ENCODE results near the gene NRXN2.
"Not testable (repeated sequence)": the region's sequence is repeated elsewhere in the genome, so short reads cannot be mapped to it uniquely, and the experiment has no call there.

NRXN2 gene

DNA sequence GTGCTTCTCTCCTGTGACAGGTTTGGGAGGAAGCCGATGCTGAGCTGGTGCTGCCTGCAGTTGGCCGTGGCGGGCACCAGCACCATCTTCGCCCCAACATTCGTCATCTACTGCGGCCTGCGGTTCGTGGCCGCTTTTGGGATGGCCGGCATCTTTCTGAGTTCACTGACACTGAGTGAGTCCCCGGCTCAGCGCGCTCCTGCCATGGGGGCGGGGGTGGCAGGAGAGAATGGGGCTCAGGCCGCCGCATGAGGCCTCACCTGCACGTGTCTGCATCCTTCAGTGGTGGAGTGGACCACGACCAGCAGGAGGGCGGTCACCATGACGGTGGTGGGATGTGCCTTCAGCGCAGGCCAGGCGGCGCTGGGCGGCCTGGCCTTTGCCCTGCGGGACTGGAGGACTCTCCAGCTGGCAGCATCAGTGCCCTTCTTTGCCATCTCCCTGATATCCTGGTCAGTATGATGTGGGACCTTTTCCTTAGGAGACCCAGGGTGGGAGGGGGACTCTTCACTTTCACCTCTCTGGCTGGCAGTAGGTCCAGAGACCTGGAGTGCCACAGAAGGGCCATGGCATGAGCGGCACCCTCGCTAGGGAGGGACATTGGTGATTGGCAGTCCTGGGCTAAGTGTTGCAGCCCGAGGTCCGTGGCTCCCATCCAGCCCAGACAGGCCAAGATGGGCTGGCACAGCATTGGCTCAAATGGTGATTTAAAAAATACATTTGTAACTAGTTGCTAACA is 160.8 kb downstream of the NRXN2 start:
- DNase-seq, result no peak

GRCh38 chr11:64561429-64561828 is 161.6 kb downstream of the NRXN2 start:
- DNase-seq, result not testable (repeated sequence)

DNA sequence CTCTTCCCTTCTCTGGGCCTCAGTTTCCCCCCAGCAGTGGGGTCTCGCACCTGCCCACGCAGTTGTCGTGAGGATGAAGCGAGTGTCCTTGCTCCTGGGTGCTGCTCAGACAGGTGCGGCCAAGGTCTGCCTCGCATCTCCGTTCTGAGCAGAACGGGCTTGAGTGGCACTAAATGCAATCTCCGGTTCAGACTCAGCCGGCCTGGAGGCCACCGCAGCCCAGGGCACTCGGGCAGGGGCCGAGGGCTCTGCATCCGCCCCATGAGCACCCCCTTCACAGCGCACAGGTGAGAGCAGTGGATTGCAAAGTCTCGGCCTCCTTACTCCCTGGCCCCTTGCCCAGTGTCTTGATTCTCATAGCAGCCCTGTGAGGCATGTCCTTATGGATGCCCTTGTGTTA is 162.1 kb downstream of the NRXN2 start:
- no peak for DNase-seq

GRCh38 chr11:64560139-64560771 is 162.7 kb downstream of the NRXN2 start:
- DNase-seq, result no peak

DNA sequence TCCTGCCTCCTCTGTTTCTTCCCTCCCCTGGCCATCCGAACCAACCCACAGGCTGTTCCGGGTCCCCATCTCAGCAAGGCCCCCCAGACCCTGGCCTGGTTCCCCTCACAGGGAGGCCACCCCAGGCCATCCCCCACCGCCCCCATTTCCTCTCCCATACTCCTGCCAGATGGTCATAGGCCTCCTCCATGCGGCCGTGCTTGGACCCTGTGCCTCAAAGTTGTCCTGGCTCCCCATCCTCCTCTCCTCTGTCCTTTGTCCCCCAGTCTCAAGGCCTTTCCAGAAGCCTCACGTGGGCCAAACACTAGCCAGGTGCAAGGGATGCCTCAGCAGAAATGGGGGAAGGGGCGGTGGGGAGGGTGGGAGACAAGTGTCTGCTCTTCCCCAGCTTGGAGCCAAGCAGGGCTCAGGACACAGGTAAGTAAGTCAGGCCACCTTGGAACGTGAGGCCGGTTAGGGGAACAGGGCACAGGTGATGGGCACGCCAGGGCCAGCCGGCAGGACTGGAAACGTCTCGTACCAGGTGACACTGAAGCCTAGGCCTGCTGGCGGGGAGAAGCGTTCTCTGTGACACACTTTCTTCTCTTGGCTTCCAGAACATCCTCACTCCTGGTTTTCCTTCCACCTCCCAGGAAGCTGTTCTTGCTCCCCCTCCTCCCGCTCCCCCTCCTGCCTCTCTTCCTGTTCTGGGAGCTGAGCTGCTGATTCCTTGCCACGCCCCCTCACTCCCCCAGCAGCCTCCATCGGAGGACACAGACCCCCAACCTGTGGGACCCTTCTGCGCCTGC is 163.5 kb downstream of the NRXN2 start:
- no peak for DNase-seq

- no peak for DNase-seq
Measured at GRCh38 chr11:64558869-64559268, 164.1 kb downstream of the NRXN2 start.

- no peak for DNase-seq
Measured at GRCh38 chr11:64558065-64558745, 164.8 kb downstream of the NRXN2 start.

GRCh38 chr11:64556721-64557250 is 166.2 kb downstream of the NRXN2 start:
- DNase-seq, result no peak
